ENCODE data around the gene XCR1.

GRCh38 chr3:45991341-45991740 is 35.9 kb downstream of the XCR1 start:
- no peak for TF ChIP-seq EZH2 (IDR thresholded peaks at IDR 0.05; ENCODE audit: borderline replicate concordance, low read depth, low read length)
- TF ChIP-seq POLR2A (conservative IDR thresholded peaks at IDR 0.05): no peak
- TF ChIP-seq ZNF253 (CRISPR knock-in tag; conservative IDR thresholded peaks at IDR 0.05): no peak
- TF ChIP-seq ARHGAP35 (IDR thresholded peaks at IDR 0.05; ENCODE audit: partially characterized antibody): no peak
- TF ChIP-seq CTCF (IDR thresholded peaks at IDR 0.05 in 2 of 3, conservative IDR thresholded peaks at IDR 0.05 in 1 of 3; ENCODE audit: insufficient read depth in 2 of 3, low read depth in 1 of 3, low read length in 3 of 3): no peak
- TF ChIP-seq TEAD4 (IDR thresholded peaks at IDR 0.05; ENCODE audit: low read length): no peak
- TF ChIP-seq TEAD4 (CRISPR knock-in tag; IDR thresholded peaks at IDR 0.05; ENCODE audit: borderline replicate concordance): no peak
- TF ChIP-seq SIN3A (IDR thresholded peaks at IDR 0.05; ENCODE audit: borderline replicate concordance in 2 of 2, control insufficient read depth in 1 of 2, low read depth in 2 of 2, low read length in 2 of 2): no peak
- TF ChIP-seq ZNF707 (CRISPR knock-in tag; conservative IDR thresholded peaks at IDR 0.05): no peak
- TF ChIP-seq GTF2E2 (tag; IDR thresholded peaks at IDR 0.05): no peak

Measured in K562 (cell line).